Measurements from ENCODE around the gene FMN2.

Gene FMN2

DNA sequence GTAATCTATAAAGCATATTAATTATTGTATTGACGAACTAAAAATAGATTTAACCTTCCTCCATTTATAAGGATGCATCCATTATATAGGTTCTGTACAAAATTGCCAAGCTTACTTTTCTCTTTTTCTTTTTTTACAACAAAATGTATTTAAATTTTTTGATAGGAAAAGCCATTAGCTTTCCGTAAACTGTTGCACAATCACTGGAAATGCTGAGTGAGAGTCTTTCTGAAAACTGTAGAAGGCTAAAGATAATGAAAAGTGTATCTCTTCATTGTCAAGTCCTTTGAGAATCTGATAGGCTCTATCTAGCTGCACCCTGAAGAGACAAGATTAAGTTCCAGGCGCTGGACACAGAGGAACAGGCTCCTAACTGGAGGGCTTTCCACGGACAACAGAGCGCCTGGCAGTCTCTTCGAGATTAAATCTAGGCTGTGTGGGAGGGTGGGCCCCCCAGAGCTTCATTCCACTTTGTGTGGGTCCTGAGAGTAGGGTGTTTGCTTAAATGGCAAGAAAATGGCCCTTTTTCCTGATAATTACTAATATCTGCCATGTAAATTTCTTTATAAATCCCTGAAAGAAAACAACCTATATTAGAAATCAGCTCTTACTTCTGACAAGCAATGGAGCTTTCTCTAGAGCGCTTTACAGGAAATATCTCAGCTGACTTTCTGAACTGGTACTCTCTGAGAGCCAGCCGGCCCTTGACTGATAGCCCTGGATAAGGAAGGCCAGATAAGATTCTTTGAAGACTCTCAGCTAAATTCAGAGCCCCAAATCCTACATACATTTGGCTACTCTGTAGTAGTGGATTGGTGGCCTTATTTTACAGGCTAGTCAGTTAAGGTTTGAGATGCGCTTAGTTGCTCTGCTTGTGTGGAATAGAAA lies 108.3 kb downstream of the FMN2 start:
- DNase-seq (ENCODE audit: low read depth), result no peak

DNA sequence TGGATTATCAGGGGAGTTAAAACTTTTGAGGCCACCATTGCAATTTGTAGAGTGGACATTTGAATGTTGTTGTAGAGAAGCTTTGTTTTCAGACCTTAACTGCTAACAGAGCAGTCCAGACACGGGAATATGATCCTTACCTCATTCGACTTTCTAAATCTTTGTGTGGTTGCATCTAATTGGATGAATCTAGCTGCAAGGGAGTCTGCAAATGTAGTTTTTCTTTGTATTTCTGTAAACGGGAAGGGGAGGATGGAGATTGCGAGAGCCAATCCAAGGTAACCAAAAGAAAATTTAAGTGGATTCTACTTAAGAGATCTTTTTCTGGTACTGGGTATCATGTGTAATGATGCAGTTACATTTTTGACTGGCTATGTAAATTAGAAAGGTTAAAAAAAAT lies 110.2 kb downstream of the FMN2 start:
- no peak for DNase-seq (ENCODE audit: low read depth)

DNA sequence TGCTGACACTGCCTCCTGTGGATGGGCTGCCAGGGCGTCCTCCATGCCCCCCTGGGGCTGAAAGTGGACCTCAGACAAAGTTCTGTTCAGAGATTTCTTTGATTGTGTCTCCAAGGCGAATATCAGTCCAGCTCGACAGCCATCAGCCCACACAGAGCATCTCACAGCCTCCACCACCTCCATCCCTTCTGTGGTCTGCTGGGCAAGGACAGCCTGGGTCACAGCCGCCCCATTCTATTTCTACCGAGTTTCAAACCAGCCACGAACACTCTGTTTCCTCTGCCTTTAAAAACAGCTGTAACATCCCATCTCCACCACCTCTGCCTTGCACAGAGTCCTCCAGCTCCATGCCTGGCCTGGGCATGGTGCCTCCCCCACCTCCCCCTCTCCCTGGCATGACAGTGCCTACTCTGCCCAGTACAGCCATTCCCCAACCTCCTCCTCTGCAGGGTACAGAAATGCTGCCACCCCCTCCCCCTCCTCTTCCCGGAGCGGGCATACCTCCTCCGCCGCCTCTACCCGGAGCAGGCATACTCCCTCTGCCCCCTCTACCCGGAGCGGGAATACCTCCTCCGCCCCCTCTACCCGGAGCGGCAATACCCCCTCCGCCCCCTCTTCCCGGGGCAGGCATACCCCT lies 115.5 kb downstream of the FMN2 start:
- no peak for DNase-seq (ENCODE audit: low read depth)

DNA sequence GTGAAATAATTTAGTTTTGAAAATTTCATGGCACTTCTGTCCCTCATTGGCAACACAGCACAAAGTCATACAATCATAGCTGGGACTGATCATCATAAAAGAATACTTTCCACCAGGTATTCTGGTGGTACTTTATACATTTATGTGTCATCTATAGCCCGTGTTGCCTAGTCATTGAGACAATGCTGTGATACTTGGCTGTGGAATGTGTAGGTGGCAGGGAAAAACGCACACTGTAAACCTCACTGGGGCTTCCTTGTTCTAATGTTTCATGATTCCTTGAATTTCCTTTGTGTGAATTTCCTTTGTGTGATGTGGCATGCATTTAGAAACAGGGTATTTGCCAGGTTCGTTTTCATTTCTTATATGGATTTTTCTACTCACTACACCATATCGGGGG lies 118.3 kb downstream of the FMN2 start:
- no peak for DNase-seq (ENCODE audit: low read depth)

DNA sequence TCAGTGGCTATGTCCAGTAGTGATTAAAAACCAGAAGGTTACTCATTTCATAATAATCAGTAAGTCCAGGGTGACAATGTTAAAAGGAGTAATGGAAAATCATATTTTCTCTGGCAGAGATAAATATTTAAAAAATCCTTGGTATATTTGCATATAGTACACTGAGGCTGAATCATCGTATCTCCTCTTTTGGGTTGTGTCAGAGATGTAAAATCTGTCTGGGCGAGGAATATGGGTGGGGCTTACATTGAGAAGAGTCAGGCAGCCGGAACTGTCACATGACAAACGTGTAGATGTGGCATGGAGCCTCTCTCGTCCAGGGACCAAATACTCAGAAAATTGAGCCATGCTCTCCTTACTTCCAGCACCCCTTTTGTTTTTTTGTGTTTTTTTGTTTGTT lies 120.9 kb downstream of the FMN2 start:
- peak; percentile 18 for DNase-seq (ENCODE audit: low read depth)

DNA sequence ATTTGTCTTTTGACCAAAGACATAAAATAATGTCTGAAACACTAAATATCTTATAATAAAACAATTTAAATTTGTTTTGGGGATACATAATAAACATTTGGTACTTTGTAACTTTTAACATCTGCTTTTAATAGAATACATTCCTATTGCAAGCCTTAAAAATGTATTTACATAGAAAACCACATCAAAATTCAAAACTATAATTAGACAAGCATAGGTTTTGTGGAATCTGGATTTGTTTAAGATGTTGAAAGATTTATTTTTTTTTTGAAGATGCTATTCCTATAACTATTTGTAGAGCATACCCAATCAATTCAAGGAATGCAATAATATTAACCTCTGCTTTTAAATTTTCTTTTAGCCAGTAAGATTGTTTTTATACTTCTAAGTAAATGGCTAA lies 125.7 kb downstream of the FMN2 start:
- peak; percentile 78 for DNase-seq (ENCODE audit: low read depth)

DNA sequence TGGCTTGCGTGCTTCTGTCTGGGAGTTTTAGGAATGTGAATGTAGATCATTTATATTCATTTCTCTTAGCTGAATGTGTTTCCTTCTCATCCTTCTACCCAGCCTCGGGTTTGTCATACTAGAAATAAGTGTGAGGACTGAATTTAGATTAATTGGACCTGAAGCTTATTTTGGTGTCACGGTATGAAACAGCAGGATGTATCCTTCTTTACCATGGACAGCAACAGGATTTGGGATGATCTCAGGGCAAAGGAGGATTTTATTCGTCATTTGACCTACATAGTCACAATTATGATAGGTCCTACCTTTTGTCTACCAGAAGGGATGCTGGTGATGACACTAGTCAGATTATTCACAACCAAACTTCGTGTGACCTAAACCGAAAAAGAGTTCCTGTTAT lies 127.4 kb downstream of the FMN2 start:
- no peak for DNase-seq (ENCODE audit: low read depth)

DNA sequence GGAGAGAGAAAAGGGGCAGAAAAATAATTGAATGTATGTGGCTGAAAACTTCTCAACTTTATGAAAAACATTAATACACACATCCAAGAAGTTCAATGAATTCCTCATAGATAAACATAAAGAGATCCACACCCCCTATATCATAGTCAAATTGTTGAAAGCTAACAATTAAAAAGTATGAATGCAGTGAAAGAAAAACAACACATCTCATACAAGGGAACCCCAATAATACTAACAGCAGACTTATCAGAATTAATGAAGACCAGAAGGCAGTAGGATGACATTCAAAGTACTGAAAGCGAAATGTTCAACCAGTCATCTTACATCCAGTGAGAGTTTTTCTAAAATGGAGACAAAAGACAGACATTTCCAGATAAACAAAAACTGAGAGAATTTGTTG lies 134.4 kb downstream of the FMN2 start:
- DNase-seq (ENCODE audit: low read depth), result no peak

DNA sequence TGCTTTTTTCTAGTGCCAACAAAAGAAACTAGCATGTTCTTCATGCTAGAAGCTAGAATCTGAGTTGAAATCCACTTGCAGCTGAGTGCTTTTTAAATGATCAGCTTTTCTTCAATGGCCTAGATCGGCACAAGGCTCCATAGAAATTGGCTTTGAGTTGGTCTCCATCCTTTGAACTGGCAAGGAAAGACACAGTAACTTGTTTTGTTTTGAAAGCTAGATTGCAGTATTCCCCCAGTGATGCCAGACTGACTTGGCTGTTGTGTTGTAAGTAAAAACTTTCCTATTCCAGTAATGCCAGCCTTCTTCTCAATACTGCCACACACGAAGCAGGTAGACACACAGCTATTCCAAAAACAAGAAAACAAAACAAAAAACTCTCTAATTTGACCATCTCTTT lies 139.1 kb downstream of the FMN2 start:
- no peak for DNase-seq (ENCODE audit: low read depth)

DNA sequence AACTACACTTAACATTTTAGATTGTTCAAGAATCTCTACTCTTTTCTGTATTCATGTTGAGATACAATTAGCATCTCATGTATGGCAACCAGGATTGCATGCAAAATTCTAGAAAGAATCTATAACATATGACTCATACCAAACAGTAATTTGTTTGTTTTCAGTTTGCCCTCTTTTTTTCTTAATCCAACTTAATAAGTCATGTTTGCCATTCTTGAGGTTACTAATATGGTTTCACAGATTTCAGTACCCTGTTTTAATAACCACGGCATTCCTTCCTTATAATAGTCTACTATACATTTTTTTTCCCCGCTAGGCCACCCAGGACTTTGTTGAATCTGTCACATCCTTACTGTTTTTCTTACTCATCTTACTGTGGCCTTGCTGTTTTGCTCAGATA lies 140.8 kb downstream of the FMN2 start:
- DNase-seq (ENCODE audit: low read depth), result peak; percentile 93

DNA sequence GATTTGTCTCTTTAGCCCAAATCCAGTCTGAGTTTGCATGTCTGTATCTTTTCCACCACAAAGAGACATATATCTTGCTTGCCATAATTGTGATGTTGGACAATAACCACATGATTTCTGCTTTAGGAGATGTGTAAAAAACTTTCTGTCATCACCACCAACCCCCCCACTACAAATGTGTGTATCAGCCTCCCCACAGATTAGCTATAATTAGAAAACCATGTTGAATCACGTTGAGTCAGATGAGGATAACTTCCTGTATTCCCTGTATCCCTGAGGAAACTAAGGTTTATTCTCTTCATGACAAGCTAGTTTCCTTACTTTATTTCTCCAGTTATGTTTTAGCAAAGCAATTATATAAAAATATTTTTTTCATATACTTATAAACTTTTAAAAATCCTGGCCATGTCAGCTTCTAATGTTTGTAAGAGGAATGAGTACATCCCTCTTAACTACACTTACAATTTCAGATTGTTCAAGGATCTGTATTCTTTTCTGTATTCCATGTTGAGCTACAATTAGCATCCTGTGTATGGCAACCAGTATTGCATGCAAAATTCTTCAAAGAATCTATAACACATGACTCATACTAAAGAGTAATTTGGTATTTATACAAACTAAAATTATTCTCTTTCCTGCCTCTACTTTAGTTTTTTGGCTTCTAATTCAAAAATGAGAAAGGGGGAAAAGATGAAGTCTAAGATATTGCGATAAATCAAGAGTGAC lies 143.0 kb downstream of the FMN2 start:
- peak; percentile 49 for DNase-seq (ENCODE audit: low read depth)

DNA sequence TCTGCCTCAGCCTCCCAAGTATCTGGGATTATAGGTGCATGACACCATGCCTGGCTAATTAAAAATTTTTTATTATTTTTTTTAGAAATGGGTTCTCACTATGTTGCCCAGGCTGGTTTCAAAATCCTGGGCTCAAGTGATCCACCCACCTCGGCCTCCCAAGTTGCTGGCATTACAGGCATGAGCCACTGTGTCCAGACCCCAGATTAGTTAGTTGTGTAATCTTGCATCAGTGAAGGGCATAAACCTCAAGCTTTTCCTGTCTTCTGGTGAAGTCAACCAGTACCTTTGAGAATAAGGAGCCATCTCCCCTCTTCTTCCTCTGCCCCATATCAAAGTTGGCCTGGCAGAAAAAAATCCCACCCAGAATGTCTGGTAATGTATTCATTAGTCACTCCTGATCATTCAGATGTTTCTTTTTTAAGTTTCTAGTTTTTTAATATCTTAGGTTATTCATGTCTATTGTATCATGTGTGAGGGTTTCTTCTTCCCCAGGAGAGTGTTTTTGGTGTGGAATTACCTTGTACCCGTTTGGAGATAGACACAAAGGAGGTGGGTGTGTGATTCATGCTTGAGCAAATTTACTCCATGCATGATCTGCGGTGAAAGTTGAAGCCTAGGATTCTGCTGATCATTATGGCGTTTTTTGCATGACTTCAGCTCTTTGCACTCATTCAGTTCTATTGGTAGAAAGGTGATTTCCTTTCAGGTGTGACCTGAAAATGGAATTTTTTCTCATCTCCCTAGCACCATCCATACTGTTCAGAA lies 144.0 kb downstream of the FMN2 start:
- DNase-seq (ENCODE audit: low read depth), result peak; percentile 79

DNA sequence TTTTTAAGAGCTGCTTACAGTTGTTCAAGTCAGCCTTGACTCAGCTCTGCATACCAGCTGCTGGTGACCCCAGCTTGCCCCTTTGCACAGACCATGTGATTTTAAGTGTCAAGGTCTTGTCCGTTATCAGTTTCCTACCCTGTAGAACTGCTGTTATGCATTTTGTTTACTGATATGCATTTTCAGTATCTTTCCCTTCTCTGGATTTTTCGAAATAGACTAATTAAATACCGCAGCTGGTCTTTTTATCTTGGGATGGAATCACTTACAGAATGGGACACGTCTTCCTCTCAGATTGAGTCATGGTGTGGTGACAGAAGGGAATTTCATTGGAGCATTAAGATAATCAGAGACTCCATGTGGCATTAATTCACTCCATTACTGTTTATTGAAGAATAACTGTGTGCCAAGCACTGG lies 145.6 kb downstream of the FMN2 start:
- DNase-seq (ENCODE audit: low read depth), result peak; percentile 38

DNA sequence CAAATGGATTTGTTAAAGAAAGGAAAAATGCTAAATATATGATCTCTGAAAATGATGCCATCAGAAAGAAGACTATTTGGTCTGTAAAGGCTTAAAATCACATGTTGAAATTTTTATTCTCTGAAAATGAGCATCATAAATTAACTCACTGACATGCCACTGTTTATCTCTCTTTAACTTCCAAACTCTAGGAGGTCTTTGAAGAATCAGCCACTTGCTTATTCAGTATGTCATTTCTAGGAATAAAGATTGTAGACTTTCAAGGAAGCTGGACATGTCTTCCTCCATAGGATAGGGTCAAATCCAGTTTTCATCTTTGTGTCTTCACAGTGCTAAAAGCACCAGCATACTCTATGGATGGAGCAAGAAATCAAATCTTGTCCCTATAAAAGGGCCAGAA lies 147.6 kb downstream of the FMN2 start:
- DNase-seq (ENCODE audit: low read depth), result no peak

DNA sequence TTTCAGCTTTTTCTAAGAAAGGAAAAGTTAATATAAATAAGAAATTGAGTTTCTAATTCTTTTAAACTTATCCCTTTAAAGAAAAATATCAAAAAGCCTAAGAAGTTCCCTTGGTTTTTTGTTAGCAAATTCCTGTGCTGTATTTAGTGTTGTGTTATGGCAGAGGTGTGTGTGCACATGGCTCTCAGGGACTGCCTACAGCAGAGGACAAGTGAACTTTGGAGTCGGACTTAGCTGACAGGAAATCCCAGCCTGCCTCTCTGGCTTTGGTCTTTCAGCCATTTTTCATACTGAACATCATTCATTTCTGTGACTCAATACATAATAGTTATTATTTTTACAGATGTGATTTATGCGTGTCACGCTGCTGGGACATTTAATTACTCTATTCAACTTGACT lies 149.6 kb downstream of the FMN2 start:
- DNase-seq (ENCODE audit: low read depth), result no peak

DNA sequence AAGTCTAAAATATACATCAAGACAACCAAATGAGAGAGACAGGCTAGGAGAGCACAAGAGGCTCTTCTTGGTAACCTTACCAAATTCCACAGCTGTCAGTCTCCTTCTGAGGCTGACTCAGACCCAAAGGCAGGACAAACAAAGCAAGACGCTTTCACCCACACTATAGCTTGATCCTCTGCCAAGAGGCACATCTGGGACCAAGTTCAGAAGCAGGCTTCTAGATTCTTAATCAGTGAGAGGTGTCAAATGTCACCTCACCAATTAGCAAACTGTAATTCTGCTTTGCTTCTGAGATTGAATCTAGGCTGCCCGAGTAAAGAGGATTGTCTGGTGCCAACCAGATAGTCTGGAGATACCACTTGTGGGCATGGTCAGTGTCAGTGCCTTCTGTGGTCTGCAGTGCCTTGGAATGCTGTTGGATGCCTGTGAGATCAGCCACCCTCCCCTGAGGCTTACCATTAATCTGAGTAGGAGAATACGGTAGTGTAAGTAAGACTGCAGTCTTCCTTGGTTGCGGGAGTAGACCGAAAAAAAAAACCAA lies 151.0 kb downstream of the FMN2 start:
- peak; percentile 73 for DNase-seq (ENCODE audit: low read depth)

DNA sequence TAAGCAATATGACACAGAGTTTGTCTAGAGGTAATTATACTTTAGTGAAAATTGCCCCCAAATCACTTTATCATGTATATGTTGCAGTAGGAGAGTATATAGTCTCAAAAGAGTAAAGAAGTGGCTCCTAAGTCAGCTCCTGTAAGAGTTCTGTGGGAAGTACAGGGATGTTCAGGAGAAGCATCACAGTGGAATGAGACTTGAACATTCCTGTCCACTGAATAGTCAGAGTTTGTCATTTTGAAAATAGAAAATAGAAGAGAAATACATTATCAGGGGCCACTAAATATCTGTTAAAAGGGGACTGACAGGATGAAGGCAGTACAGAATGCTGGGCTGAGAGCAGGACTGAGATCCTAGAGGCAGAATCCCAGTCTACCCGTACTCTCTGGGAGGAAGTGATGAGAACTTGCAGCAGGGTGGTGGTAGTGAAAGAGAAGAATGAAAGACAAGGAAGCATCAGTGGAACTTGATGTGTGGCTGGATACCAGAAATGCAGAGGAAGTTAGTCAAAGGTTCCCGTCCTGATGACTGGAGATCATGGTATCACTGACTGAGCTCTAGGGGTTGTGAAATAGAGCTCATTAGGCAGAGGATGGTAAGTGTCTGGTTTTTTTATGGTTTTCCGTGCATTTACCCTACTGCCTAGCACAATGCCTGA lies 153.4 kb downstream of the FMN2 start:
- peak; percentile 70 for DNase-seq (ENCODE audit: low read depth)

DNA sequence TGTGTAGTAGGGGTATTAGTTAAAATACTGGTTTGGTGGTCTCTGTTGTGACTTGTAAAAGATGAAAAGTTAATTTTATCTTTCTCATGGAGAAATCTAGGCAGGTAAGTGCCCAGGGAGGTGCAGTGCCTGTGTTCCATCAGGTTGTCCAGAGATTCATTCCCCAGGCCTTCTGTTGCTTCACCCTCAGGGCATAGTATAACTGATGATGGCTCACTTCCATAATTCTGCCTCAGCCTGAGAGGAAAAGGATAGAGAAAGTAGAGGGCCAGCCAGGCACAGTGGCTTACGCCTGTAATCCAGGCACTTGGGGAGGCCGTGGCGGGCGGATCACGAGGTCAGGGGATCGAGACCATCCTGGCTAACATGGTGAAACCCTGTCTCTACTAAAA lies 153.9 kb downstream of the FMN2 start:
- DNase-seq (ENCODE audit: low read depth), result peak; percentile 35

DNA sequence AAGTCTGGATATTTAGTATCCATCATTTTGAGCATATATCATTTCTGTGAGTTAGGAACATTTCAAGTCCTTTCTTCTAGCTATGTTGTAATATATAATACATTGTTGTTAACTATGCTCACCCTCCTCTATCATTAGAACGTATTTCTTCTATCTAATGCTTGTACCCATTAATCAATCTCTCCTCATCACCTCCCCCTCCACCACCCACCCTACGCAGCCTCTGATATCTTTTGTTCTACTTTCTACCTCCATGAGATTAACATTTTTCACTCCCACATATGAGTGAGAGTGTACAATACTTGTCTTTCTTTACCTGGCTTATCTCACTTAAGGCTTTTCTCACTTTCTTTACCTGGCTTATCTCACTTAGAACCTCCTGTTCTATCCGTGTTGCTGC lies 156.2 kb downstream of the FMN2 start:
- no peak for DNase-seq (ENCODE audit: low read depth)

DNA sequence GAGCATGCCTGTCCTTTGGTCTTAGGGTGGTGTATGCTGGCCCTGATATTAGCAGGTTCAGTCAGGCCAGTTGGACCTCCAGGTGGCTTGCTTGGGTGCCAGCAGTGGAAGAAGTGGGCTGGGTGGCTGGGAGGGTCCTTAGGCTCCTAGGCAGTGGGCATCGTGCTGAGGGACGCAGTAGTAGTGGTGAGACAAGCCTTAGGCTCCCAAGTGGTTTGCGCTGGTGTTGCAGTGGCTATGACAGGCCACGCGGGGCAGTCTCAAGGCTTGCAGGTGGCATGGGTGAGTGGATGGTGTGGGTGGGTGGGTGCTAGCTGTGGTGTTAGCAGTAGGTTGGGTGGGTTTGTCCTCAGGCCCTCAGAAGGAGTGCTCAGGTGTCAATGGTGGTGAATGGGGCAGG lies 162.3 kb downstream of the FMN2 start:
- no peak for DNase-seq (ENCODE audit: low read depth)

DNA sequence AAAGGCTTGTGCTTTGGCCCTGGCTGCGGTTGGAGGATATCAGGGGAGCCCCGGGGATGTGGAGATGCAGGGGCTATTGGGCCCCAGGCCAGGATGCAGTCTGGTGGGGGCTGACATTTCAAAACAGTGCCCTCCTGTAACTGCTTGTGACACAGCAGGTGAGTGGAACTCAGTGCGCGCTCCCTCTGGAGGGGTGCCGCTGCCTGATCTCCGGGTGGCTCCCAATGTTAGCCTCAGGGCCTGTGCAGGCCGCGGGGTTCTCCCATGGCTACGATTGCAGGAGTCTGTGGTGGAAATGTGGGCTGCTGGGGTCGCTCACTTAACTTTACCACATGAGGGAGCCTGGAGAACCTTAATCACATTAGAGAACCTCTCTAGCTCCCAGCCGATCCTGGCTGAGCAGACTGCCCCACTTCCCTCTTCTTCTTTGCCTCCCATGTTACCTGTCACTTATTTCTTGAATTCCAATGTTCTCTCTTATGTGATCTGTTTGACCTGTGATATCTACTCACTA lies 163.2 kb downstream of the FMN2 start:
- DNase-seq (ENCODE audit: low read depth), result no peak
